Liver (tissue), 3 donors: ENCODE results near the gene KLF16.

ENCODE experiments used
- ATF3 ChIP-seq: IDR thresholded peaks from 2 replicates; pipeline ENCODE4 v1.6.1; 2016; ENCODE audit warnings: antibody characterized with exemption
- CTCF ChIP-seq: fragments of 150-350 bp; IDR thresholded peaks from 2 replicates; pipeline ENCODE4 v1.5.1; 2017; ENCODE audit warnings: improper control_type of control experiment, low read depth, low read length; ENCODE audit not compliant: missing input control
- EGR1 ChIP-seq, 2 donors: IDR thresholded peaks; 2 replicates each; pipeline ENCODE4 v1.6.1; 2016 to 2018; ENCODE audit warnings: antibody characterized with exemption in 2 of 2, low read depth in 2 of 2
- GABPA ChIP-seq, 2 donors: IDR thresholded peaks in 1 of 2; conservative IDR thresholded peaks in 1 of 2; 2 replicates each; pipeline ENCODE4 v1.6.1; 2016; ENCODE audit warnings: antibody characterized with exemption in 2 of 2, mild to moderate bottlenecking in 1 of 2, moderate library complexity in 1 of 2
- HNF4A ChIP-seq, 2 donors: conservative IDR thresholded peaks; 2 replicates each; pipeline ENCODE4 v1.6.1; 2016; ENCODE audit warnings: antibody characterized with exemption in 2 of 2, mild to moderate bottlenecking in 2 of 2
- JUND ChIP-seq, 2 donors: IDR thresholded peaks; 2 replicates each; pipeline ENCODE4 v1.6.1; 2016; ENCODE audit warnings: antibody characterized with exemption in 2 of 2
- NR2F2 ChIP-seq: IDR thresholded peaks from 2 replicates; pipeline ENCODE4 v1.6.1; 2016; ENCODE audit warnings: antibody characterized with exemption
- RAD21 ChIP-seq, 2 donors: IDR thresholded peaks; 2 replicates each; pipeline ENCODE4 v1.6.1; 2016; ENCODE audit warnings: antibody characterized with exemption in 2 of 2, mild to moderate bottlenecking in 2 of 2
- RXRA ChIP-seq, 2 donors: IDR thresholded peaks; 2 replicates each; pipeline ENCODE4 v1.6.1; 2017 to 2018; ENCODE audit warnings: antibody characterized with exemption in 2 of 2, mild to moderate bottlenecking in 1 of 2
- TAF1 ChIP-seq: conservative IDR thresholded peaks from 2 replicates; pipeline ENCODE4 v1.6.1; 2016; ENCODE audit warnings: antibody characterized with exemption, mild to moderate bottlenecking
- YY1 ChIP-seq: IDR thresholded peaks from 2 replicates; pipeline ENCODE4 v1.6.1; 2016; ENCODE audit warnings: antibody characterized with exemption, mild to moderate bottlenecking
- TF ChIP-seq, protein P1 (sequence below): IDR thresholded peaks from 2 replicates; pipeline ENCODE4 v1.6.1; 2016; ENCODE audit warnings: antibody characterized with exemption
- TF ChIP-seq, protein P2 (sequence below): IDR thresholded peaks from 2 replicates; pipeline ENCODE4 v1.6.1; 2016; ENCODE audit warnings: antibody characterized with exemption, mild to moderate bottlenecking
- TF ChIP-seq, protein P3 (sequence below): IDR thresholded peaks from 2 replicates; pipeline ENCODE4 v1.6.1; 2016; ENCODE audit warnings: antibody characterized with exemption
- donor health status: healthy.
- donor health status: healthy.

GRCh38 chr19:1843116-1843515 lies 20.3 kb downstream of the KLF16 start:
- TF ChIP-seq ATF3 (no peak), RXRA (IDR thresholded peaks at IDR 0.05) (no peak), YY1 (no peak), CTCF (no peak), RAD21 (IDR thresholded peaks at IDR 0.05) (no peak), HNF4A (conservative IDR thresholded peaks at IDR 0.05) (no peak), EGR1 (IDR thresholded peaks at IDR 0.05; ENCODE audit: low read depth in 2 of 2) (no peak), GABPA (IDR thresholded peaks at IDR 0.05 in 1 of 2, conservative IDR thresholded peaks at IDR 0.05 in 1 of 2) (no peak), NR2F2 (no peak), TAF1 (no peak), JUND (IDR thresholded peaks at IDR 0.05) (no peak)
- TF ChIP-seq, protein P1, sequence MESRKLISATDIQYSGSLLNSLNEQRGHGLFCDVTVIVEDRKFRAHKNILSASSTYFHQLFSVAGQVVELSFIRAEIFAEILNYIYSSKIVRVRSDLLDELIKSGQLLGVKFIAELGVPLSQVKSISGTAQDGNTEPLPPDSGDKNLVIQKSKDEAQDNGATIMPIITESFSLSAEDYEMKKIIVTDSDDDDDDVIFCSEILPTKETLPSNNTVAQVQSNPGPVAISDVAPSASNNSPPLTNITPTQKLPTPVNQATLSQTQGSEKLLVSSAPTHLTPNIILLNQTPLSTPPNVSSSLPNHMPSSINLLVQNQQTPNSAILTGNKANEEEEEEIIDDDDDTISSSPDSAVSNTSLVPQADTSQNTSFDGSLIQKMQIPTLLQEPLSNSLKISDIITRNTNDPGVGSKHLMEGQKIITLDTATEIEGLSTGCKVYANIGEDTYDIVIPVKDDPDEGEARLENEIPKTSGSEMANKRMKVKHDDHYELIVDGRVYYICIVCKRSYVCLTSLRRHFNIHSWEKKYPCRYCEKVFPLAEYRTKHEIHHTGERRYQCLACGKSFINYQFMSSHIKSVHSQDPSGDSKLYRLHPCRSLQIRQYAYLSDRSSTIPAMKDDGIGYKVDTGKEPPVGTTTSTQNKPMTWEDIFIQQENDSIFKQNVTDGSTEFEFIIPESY, result no peak
- TF ChIP-seq, protein P2, sequence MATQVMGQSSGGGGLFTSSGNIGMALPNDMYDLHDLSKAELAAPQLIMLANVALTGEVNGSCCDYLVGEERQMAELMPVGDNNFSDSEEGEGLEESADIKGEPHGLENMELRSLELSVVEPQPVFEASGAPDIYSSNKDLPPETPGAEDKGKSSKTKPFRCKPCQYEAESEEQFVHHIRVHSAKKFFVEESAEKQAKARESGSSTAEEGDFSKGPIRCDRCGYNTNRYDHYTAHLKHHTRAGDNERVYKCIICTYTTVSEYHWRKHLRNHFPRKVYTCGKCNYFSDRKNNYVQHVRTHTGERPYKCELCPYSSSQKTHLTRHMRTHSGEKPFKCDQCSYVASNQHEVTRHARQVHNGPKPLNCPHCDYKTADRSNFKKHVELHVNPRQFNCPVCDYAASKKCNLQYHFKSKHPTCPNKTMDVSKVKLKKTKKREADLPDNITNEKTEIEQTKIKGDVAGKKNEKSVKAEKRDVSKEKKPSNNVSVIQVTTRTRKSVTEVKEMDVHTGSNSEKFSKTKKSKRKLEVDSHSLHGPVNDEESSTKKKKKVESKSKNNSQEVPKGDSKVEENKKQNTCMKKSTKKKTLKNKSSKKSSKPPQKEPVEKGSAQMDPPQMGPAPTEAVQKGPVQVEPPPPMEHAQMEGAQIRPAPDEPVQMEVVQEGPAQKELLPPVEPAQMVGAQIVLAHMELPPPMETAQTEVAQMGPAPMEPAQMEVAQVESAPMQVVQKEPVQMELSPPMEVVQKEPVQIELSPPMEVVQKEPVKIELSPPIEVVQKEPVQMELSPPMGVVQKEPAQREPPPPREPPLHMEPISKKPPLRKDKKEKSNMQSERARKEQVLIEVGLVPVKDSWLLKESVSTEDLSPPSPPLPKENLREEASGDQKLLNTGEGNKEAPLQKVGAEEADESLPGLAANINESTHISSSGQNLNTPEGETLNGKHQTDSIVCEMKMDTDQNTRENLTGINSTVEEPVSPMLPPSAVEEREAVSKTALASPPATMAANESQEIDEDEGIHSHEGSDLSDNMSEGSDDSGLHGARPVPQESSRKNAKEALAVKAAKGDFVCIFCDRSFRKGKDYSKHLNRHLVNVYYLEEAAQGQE, result no peak
- TF ChIP-seq, protein P3, sequence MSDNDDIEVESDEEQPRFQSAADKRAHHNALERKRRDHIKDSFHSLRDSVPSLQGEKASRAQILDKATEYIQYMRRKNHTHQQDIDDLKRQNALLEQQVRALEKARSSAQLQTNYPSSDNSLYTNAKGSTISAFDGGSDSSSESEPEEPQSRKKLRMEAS, result no peak
